Omental fat pad (tissue), 4 donors: Measurements from ENCODE around the gene NFATC4. TPM values are rescaled to one million over a fixed set of nuclear protein-coding genes. Genes with fewer than 3 reads are reported as not detected.

Experiments used
- ATAC-seq: fragments of 150-250 bp; one replicate; pipeline ENCODE4 v1.9.1; 2016; ENCODE audit warnings: mild to moderate bottlenecking, moderate library complexity; ENCODE audit not compliant: low FRiP score
- DNase-seq: peaks from one replicate; pipeline ENCODE4 v3.0.0-alpha.2; 2019; ENCODE audit warnings: low spot score
- CTCF ChIP-seq, 3 donors: fragments of 450-650 bp; IDR thresholded peaks; one replicate each; pipeline ENCODE4 v1.5.1; 2016 to 2017; ENCODE audit warnings: antibody characterized with exemption in 3 of 3, mild to moderate bottlenecking in 3 of 3, moderate library complexity in 2 of 3
- small RNA-seq: library from RNA; depleted of rRNA; stranded (forward); fragments of <200 nt; gene quantifications from one replicate; pipeline ENCODE3, GENCODE V24; 2016
- total RNA-seq, 4 donors: library from RNA; depleted of rRNA; stranded (reverse); fragments of >200 nt; gene quantifications; one replicate each; pipeline ENCODE4 v1.1.0, GENCODE V29; 2016

NFATC4 gene
- total RNA-seq, 4 donors from 2014 or later = 9.2 to 53.3 (median 23.3) TPM

- TF ChIP-seq CTCF (IDR thresholded peaks at IDR 0.05) = no peak
- no peak for DNase-seq
- no peak for ATAC-seq
Observed at GRCh38 chr14:24426912-24427536, 59.0 kb downstream of the NFATC4 start.

- no peak for TF ChIP-seq CTCF (IDR thresholded peaks at IDR 0.05)
- DNase-seq = no peak
- ATAC-seq = no peak
Observed at GRCh38 chr14:24427537-24428508, 59.8 kb downstream of the NFATC4 start.

- ATAC-seq = no peak
- TF ChIP-seq CTCF (IDR thresholded peaks at IDR 0.05) = no peak
- no peak for DNase-seq
Observed at GRCh38 chr14:24428628-24429394, 60.8 kb downstream of the NFATC4 start.

Small RNAs within 50 kb of the gene (small RNA-seq; reads per million reads assigned to genes)
- gene RF00026 = not detected

Other genes with a start within 250 kb of the NFATC4 start
- 1 to 10 TPM in 2 of 4 donors, under 1 TPM in 1, not detected in 1; 0.96 to 2.8 (median 1.2) TPM for gene FITM1, start 237.5 kb upstream of the NFATC4 start, total RNA-seq
- gene PSME1, start 232.0 kb upstream of the NFATC4 start, total RNA-seq = 100 to 1,000 TPM in 1 of 4 donors, 10 to 100 TPM in 3; 89.1 to 158 (median 96.8) TPM
- 10 to 100 TPM in 2 of 4 donors, 1 to 10 TPM in 2; 6.3 to 15.3 (median 10.0) TPM for gene EMC9, start 226.6 kb upstream of the NFATC4 start, total RNA-seq
- gene PSME2, start 221.6 kb upstream of the NFATC4 start, total RNA-seq = 10 to 100 TPM; 32.8 to 86.4 (median 70.3) TPM
- 10 to 100 TPM; 26.6 to 64.2 (median 37.8) TPM for gene RNF31, start 220.7 kb upstream of the NFATC4 start, total RNA-seq
- 100 to 1,000 TPM in 1 of 4 donors, 10 to 100 TPM in 3; 39.4 to 126 (median 66.3) TPM for gene IRF9, start 206.9 kb upstream of the NFATC4 start, total RNA-seq
- gene REC8, start 196.1 kb upstream of the NFATC4 start, total RNA-seq = 10 to 100 TPM in 3 of 4 donors, 1 to 10 TPM in 1; 6.7 to 31.4 (median 16.3) TPM
- 100 to 1,000 TPM in 1 of 4 donors, 10 to 100 TPM in 3; 24.1 to 108 (median 34.4) TPM for gene IPO4, start 179.4 kb upstream of the NFATC4 start, total RNA-seq
- gene TM9SF1, start 172.7 kb upstream of the NFATC4 start, total RNA-seq = 10 to 100 TPM; 54.9 to 65.5 (median 60.9) TPM
- gene TSSK4, start 162.5 kb upstream of the NFATC4 start, total RNA-seq = under 1 TPM in 2 of 4 donors, not detected in 2; 0.36 to 0.46 TPM
- 10 to 100 TPM; 51.8 to 82.7 (median 64.7) TPM for gene CHMP4A, start 154.7 kb upstream of the NFATC4 start, total RNA-seq
- gene MDP1, start 152.1 kb upstream of the NFATC4 start, total RNA-seq = 10 to 100 TPM in 3 of 4 donors, 1 to 10 TPM in 1; 9.0 to 18.1 (median 12.5) TPM
- 100 to 1,000 TPM in 3 of 4 donors, 10 to 100 TPM in 1; 98.4 to 184 (median 126) TPM for gene NEDD8, start 135.8 kb upstream of the NFATC4 start, total RNA-seq
- gene GMPR2, start 135.3 kb upstream of the NFATC4 start, total RNA-seq = 10 to 100 TPM; 36.3 to 69.0 (median 47.0) TPM
- gene TINF2, start 125.6 kb upstream of the NFATC4 start, total RNA-seq = 10 to 100 TPM; 46.1 to 80.1 (median 63.6) TPM
- 100 to 1,000 TPM in 2 of 4 donors, 10 to 100 TPM in 1, 1 to 10 TPM in 1; 2.0 to 114 (median 79.1) TPM for gene TGM1, start 105.0 kb upstream of the NFATC4 start, total RNA-seq
- gene RABGGTA, start 96.6 kb upstream of the NFATC4 start, total RNA-seq = 10 to 100 TPM; 20.7 to 30.9 (median 25.0) TPM
- 10 to 100 TPM; 14.3 to 42.5 (median 23.7) TPM for gene DHRS1, start 68.4 kb upstream of the NFATC4 start, total RNA-seq
- 10 to 100 TPM; 13.9 to 22.2 (median 17.8) TPM for gene NOP9, start 68.3 kb upstream of the NFATC4 start, total RNA-seq
- 10 to 100 TPM in 3 of 4 donors, 1 to 10 TPM in 1; 9.1 to 23.8 (median 14.3) TPM for gene CIDEB, start 60.2 kb upstream of the NFATC4 start, total RNA-seq
- 1 to 10 TPM; 4.7 to 9.0 (median 7.9) TPM for gene LTB4R2, start 58.0 kb upstream of the NFATC4 start, total RNA-seq
- 10 to 100 TPM in 3 of 4 donors, 1 to 10 TPM in 1; 5.0 to 16.7 (median 12.6) TPM for gene LTB4R, start 56.7 kb upstream of the NFATC4 start, total RNA-seq
- gene ADCY4, start 33.1 kb upstream of the NFATC4 start, total RNA-seq = 100 to 1,000 TPM in 1 of 4 donors, 10 to 100 TPM in 2, 1 to 10 TPM in 1; 9.7 to 144 (median 45.6) TPM
- gene RIPK3, start 28.2 kb upstream of the NFATC4 start, total RNA-seq = 10 to 100 TPM in 2 of 4 donors, 1 to 10 TPM in 2; 9.0 to 18.0 (median 13.2) TPM
- gene NYNRIN, start 30.8 kb downstream of the NFATC4 start, total RNA-seq = 10 to 100 TPM in 3 of 4 donors, 1 to 10 TPM in 1; 4.6 to 24.9 (median 13.0) TPM
- gene CBLN3, start 61.5 kb downstream of the NFATC4 start, total RNA-seq = 1 to 10 TPM; 1.2 to 4.4 (median 2.8) TPM
- 10 to 100 TPM; 32.1 to 77.1 (median 43.5) TPM for gene KHNYN, start 61.8 kb downstream of the NFATC4 start, total RNA-seq
- gene SDR39U1, start 74.6 kb downstream of the NFATC4 start, total RNA-seq = 10 to 100 TPM; 28.4 to 35.9 (median 31.8) TPM
- gene CMA1, start 140.1 kb downstream of the NFATC4 start, total RNA-seq = 1 to 10 TPM in 1 of 4 donors, under 1 TPM in 1, not detected in 2; 0.84 to 1.4 TPM
- 10 to 100 TPM in 1 of 4 donors, 1 to 10 TPM in 2, under 1 TPM in 1; 0.84 to 11.5 (median 3.9) TPM for gene CTSG, start 208.1 kb downstream of the NFATC4 start, total RNA-seq
- gene GZMH, start 241.5 kb downstream of the NFATC4 start, total RNA-seq = 1 to 10 TPM in 2 of 4 donors, not detected in 2; 1.4 to 2.0 TPM